Right lobe of liver (tissue), 4 donors: Measurements from ENCODE around the gene TP53I11.

Source experiments
- POLR2A ChIP-seq: fragments of 450-650 bp; IDR thresholded peaks from one replicate; pipeline ENCODE4 v1.6.1; 2017; ENCODE audit warnings: antibody characterized with exemption, mild to moderate bottlenecking
- TF ChIP-seq, protein P1 (sequence below), 4 donors: fragments of 200-600 bp in 3 of 4; fragments of 450-650 bp in 1 of 4; IDR thresholded peaks; one replicate each; pipeline versions ENCODE4 v1.5.1 to v1.8.0; 2016 to 2022; ENCODE audit warnings: antibody characterized with exemption in 4 of 4, mild to moderate bottlenecking in 2 of 4
- donor health status: DM: no; HTN: no; CAD: no.
- donor health status: DM: no; HTN: no; CAD: no.
- donor health status: DM: no; HTN: yes; CAD: no.

DNA sequence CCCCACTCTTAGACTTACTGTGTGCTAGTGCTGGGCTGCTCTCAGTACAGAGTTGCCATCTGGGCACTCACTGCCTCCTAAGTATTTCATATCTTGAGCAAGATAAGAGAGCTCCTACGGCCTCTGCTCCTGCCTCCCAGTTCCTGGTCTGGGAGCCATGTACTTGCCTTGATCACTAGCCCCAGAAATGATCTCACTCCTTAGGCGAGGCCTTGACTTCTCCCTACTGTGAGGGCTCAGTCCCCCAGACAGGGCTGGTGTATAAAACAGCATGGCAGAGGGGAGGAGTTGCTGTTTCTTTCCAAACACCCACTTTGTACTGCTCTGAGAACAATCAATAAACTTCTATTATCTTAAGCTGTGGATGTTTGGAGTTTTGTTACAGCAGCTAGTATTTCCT is 47.4 kb upstream of the TP53I11 start:
- TF ChIP-seq, protein P1, sequence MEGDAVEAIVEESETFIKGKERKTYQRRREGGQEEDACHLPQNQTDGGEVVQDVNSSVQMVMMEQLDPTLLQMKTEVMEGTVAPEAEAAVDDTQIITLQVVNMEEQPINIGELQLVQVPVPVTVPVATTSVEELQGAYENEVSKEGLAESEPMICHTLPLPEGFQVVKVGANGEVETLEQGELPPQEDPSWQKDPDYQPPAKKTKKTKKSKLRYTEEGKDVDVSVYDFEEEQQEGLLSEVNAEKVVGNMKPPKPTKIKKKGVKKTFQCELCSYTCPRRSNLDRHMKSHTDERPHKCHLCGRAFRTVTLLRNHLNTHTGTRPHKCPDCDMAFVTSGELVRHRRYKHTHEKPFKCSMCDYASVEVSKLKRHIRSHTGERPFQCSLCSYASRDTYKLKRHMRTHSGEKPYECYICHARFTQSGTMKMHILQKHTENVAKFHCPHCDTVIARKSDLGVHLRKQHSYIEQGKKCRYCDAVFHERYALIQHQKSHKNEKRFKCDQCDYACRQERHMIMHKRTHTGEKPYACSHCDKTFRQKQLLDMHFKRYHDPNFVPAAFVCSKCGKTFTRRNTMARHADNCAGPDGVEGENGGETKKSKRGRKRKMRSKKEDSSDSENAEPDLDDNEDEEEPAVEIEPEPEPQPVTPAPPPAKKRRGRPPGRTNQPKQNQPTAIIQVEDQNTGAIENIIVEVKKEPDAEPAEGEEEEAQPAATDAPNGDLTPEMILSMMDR (IDR thresholded peaks at IDR 0.05), result no peak
- no peak for TF ChIP-seq POLR2A
